PFSK-1 (cell line): ENCODE data around the gene FOSL1.

Source experiments
- FOXP2 ChIP-seq: optimal IDR thresholded peaks from 2 replicates; pipeline ENCODE3; 2011; ENCODE audit warnings: borderline replicate concordance, control low read depth, inconsistent platforms; ENCODE audit not compliant: insufficient read depth; ENCODE audit errors: extremely low read length, extremely low read depth
- POLR2AphosphoS5 ChIP-seq: IDR thresholded peaks from 2 replicates; pipeline ENCODE4 v1.6.1; 2012; ENCODE audit warnings: low read depth, mild to moderate bottlenecking, control low read depth, low read length, moderate library complexity
- SIN3A ChIP-seq: IDR thresholded peaks from 2 replicates; pipeline ENCODE4 v1.6.1; 2012; ENCODE audit warnings: mild to moderate bottlenecking, low read length, moderate library complexity, borderline replicate concordance; ENCODE audit not compliant: insufficient read depth
- TAF1 ChIP-seq: IDR thresholded peaks from 2 replicates; pipeline ENCODE4 v1.6.1; 2012; ENCODE audit warnings: low read length, control low read depth, borderline replicate concordance; ENCODE audit not compliant: insufficient read depth
- TF ChIP-seq, protein P1 (sequence below), 2 experiments: IDR thresholded peaks; 2 replicates each; pipeline versions ENCODE4 v1.6.1 to v1.8.0; 2011 to 2012; ENCODE audit warnings: low read depth in 2 of 2, low read length in 2 of 2, control low read depth in 1 of 2, inconsistent platforms in 1 of 2, mild to moderate bottlenecking in 1 of 2, moderate library complexity in 1 of 2; ENCODE audit not compliant: insufficient read depth in 1 of 2

FOSL1 gene

DNA sequence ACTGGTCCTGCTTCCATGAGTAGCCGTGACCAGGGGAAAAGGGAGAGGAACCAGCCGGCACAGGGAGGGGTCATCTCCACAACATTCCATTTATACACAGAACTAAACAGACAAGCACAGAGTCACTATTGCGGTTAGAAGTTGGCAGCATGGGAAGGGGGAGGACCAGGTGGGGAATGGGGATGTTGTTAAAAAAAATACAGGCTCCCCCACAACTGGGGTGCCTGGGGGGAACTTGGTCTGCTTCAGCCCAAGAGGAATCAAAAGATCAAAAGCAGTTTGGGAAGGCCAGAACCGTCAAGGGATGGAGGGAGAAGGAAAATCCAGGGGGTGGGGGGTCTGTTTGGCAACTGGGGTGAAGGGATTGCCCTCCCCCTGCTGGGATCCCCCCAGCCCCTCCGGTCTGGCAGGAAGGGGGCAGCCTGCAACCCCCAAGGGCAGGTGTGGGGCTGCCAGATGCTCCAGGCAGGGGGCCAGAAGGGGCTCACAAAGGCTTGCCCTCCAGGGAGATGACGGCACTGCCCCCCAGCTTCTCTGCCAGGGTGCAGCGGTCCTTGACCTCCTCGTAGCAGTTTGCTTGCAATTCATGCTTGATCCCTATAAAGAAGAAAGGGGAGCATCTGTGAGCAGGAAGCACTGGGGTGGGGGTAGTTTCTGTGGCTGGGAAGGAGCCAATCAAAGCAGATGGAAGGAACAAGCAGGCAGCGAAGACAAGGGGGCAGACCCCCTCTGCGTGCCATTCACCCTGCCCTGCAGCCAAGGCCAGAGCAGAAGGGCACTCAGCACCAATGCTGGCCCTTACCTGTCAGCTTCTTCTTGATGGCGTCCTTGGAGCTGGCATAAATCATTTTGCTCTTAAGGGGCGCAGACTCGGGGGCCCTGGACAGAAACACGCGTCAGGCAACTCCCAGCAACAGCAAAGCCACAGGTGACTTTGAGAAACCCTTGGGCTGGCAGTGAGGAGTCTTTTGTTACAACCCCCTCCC is 45.0 kb downstream of the FOSL1 start:
- TF ChIP-seq TAF1 (no peak), SIN3A (no peak)

DNA sequence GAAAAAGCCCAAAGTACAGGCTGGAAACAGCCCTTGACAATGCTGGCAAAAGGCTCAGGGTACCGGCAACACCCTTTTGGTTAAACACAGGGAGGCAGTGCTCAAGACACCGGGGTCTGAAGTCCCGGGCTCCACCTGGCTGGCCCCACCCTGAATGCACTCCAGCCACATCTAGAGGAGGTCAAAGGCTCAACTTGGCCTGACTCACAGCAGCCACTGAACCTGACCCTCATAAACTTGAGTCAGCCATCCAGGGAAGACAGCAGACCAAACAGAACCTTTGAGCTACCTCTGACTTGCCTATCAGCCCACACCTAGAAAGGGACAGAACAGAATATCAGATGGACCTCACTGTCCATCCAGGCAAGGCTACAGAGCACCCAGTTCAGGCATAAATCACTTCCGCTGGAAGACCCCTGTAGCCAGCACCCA is 46.0 kb downstream of the FOSL1 start:
- no peak for TF ChIP-seq FOXP2
- no peak for TF ChIP-seq TAF1
- peak; percentile 41; the same call in 1 of the 2 replicates for TF ChIP-seq POLR2AphosphoS5
- TF ChIP-seq SIN3A = no peak
- TF ChIP-seq, protein P1, sequence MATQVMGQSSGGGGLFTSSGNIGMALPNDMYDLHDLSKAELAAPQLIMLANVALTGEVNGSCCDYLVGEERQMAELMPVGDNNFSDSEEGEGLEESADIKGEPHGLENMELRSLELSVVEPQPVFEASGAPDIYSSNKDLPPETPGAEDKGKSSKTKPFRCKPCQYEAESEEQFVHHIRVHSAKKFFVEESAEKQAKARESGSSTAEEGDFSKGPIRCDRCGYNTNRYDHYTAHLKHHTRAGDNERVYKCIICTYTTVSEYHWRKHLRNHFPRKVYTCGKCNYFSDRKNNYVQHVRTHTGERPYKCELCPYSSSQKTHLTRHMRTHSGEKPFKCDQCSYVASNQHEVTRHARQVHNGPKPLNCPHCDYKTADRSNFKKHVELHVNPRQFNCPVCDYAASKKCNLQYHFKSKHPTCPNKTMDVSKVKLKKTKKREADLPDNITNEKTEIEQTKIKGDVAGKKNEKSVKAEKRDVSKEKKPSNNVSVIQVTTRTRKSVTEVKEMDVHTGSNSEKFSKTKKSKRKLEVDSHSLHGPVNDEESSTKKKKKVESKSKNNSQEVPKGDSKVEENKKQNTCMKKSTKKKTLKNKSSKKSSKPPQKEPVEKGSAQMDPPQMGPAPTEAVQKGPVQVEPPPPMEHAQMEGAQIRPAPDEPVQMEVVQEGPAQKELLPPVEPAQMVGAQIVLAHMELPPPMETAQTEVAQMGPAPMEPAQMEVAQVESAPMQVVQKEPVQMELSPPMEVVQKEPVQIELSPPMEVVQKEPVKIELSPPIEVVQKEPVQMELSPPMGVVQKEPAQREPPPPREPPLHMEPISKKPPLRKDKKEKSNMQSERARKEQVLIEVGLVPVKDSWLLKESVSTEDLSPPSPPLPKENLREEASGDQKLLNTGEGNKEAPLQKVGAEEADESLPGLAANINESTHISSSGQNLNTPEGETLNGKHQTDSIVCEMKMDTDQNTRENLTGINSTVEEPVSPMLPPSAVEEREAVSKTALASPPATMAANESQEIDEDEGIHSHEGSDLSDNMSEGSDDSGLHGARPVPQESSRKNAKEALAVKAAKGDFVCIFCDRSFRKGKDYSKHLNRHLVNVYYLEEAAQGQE (IDR thresholded peaks at IDR 0.05; ENCODE audit: insufficient read depth in 1 of 2, low read depth in 2 of 2, low read length in 2 of 2) = no peak

DNA sequence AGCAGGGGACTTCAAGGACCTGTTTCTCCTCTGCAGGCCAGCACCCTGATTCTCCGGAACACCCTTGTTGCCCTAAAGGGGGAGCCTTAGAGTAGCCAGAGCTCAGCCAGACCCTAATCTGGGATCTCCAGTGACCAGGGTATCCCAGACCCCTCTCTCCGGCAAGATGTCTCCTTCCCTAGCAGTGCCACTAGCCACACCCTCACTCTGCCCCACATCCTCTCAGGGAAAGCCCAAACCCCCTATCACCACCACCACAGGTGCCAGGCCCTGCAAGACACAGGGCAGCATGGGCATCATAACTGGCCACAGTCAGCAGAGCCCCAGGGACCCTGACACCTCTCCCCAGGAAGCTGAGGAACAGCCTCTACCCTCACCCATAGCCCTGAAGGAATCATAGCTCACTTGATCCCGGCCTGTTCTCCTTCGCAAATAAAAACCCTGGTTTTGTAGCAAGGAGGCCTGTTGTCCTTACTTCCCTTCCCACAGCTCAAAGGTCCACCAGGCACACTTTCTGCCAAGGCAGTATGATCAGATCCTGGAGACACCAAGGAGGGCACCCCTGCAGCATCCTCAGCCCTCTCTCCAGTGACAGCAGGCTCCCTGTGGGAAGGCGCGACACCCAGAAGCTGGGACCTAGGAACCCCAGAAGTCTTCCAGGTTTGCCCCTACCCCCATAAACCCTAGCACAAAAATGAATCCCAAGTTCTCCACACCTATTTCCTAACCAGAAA is 46.8 kb downstream of the FOSL1 start:
- TF ChIP-seq POLR2AphosphoS5 (0 out of 2 replicates have a peak, but pooled peaks have one; percentile 25), TAF1 (no peak)
- TF ChIP-seq, protein P1 (IDR thresholded peaks at IDR 0.05; ENCODE audit: insufficient read depth in 1 of 2, low read depth in 2 of 2, low read length in 2 of 2) = no peak

DNA sequence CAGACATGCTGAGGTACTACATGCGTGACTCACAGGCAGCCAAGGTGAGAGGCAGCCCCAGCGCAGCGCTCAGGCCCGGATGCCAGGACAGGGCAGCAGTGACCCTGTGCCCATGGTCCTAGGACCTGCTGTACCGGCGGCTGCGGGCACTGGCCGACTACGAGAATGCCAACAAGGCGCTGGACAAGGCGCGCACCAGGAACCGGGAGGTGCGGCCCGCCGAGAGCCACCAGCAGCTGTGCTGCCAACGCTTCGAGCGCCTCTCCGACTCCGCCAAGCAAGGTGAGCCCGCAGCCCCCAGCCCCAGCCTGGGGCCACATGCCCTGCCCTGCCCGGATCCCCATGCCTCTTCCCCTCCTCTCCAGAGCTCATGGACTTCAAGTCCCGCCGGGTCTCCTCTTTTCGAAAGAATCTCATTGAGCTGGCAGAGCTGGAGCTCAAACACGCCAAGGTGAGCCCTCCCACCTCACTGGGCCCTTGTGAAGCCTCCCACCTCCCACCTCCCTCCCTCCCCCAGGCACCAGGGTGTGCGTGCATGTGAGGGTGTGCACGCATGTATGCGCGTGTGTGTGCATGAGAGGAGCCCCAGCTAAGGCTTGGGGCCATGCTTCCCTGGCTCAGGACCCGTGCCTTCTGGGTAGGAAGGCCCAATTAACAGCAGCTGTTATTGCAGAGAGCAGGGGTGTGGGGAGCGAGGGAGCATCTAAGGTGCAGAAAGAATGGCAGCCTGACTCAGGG is 47.5 kb downstream of the FOSL1 start:
- TF ChIP-seq TAF1 (no peak), POLR2AphosphoS5 (peak; percentile 45), FOXP2 (no peak)
- TF ChIP-seq, protein P1 (IDR thresholded peaks at IDR 0.05; ENCODE audit: insufficient read depth in 1 of 2, low read depth in 2 of 2, low read length in 2 of 2) = no peak

DNA sequence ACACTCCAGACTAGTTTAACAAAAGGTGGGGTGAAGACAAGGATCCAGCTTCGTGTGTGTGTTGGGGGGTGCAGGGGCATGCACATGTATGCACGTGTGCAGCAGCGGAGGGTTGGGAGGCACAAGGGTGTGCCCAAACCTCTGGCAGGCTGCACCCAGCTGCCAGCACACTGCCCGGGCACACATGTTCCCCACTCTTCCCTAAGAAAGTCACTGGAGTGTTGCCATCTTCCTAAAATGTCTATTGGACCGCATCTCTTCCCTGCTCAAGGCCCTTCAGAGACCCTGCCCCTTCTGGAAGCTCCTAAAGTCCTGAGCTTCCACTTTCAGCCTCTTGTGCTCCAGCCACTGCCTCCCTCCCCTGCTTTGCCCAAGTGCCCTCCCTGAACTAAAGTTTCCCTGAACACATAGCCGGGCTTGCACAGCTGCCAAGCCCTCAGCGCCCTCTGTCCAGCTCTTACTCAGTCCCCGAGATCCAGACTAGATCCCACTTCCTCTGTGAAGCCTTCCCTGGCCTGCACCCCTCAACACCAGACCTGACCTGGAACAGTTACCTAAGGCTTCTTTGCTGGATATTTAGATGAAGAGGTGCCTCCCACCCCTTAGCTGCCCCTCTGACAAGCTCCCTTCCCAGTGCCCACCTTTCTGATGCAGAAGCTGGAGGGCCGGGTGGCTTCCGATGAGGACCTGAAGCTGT is 48.2 kb downstream of the FOSL1 start:
- TF ChIP-seq FOXP2 (no peak), TAF1 (no peak), SIN3A (no peak), POLR2AphosphoS5 (peak; percentile 12; the same call in 1 of the 2 replicates)
- TF ChIP-seq, protein P1 (IDR thresholded peaks at IDR 0.05; ENCODE audit: insufficient read depth in 1 of 2, low read depth in 2 of 2, low read length in 2 of 2) = no peak
